HL-60 (cell line): ENCODE results near the gene LRP1B.

Experiments used
- DNase-seq, 2 experiments: peaks; one replicate each; pipeline ENCODE4 v3.0.0-alpha.2; 2010 to 2020; ENCODE audit warnings: low read depth in 1 of 2, low spot score in 1 of 2
- H3K27ac ChIP-seq: fragments of 250-450 bp; sonication (Bioruptor Pico); replicated peaks from 2 replicates; pipeline ENCODE4 v1.5.1; 2020; ENCODE audit warnings: mild to moderate bottlenecking, moderate library complexity
- H3K27me3 ChIP-seq: fragments of 250-450 bp; sonication (Bioruptor Pico); 2 replicates; pipeline ENCODE4 v1.5.1; 2021; ENCODE audit warnings: mild to moderate bottlenecking, moderate library complexity; ENCODE audit not compliant: insufficient read depth, poor library complexity, severe bottlenecking
- H3K4me3 ChIP-seq: replicated peaks from 2 replicates; pipeline ENCODE4 v1.5.1; 2011; ENCODE audit warnings: mild to moderate bottlenecking, control low read depth, low read length; ENCODE audit not compliant: insufficient read depth
- GABPA ChIP-seq: IDR thresholded peaks from 2 replicates; pipeline ENCODE4 v1.6.1; 2012; ENCODE audit warnings: low read depth
- POLR2AphosphoS5 ChIP-seq: IDR thresholded peaks from 2 replicates; pipeline ENCODE4 v1.6.1; 2012; ENCODE audit warnings: low read depth
- SPI1 ChIP-seq: IDR thresholded peaks from 2 replicates; pipeline ENCODE4 v1.6.1; 2012; ENCODE audit warnings: low read depth, mild to moderate bottlenecking, borderline replicate concordance
- TF ChIP-seq, protein P1 (sequence below): IDR thresholded peaks from 2 replicates; pipeline ENCODE4 v1.6.1; 2012; ENCODE audit warnings: low read depth; ENCODE audit not compliant: insufficient replicate concordance
- TF ChIP-seq, protein P2 (sequence below): IDR thresholded peaks from one replicate; pipeline ENCODE4 v1.5.1; 2011; ENCODE audit warnings: low read length, control low read depth, inconsistent platforms; ENCODE audit not compliant: insufficient read depth

The LRP1B gene

DNA sequence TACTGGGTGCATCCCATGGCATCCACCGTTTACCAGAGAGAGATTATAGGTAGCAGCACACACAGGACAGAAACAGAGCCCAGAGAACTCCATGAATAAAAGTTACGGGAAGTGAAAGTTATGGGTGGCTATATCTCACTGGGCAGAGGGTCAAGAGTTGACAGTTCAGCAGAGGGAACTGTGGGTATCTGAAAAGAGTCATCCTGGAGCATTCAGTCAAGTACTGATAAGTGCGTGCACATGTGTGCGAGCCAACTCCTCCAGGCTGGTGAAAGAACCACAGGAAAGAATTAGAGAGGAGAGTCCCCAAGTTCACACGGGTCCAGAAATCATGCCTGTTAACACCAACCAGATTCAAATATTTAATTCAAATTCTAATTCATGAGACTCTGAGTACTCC lies 1588.2 kb downstream of the LRP1B start:
- TF ChIP-seq, protein P1, sequence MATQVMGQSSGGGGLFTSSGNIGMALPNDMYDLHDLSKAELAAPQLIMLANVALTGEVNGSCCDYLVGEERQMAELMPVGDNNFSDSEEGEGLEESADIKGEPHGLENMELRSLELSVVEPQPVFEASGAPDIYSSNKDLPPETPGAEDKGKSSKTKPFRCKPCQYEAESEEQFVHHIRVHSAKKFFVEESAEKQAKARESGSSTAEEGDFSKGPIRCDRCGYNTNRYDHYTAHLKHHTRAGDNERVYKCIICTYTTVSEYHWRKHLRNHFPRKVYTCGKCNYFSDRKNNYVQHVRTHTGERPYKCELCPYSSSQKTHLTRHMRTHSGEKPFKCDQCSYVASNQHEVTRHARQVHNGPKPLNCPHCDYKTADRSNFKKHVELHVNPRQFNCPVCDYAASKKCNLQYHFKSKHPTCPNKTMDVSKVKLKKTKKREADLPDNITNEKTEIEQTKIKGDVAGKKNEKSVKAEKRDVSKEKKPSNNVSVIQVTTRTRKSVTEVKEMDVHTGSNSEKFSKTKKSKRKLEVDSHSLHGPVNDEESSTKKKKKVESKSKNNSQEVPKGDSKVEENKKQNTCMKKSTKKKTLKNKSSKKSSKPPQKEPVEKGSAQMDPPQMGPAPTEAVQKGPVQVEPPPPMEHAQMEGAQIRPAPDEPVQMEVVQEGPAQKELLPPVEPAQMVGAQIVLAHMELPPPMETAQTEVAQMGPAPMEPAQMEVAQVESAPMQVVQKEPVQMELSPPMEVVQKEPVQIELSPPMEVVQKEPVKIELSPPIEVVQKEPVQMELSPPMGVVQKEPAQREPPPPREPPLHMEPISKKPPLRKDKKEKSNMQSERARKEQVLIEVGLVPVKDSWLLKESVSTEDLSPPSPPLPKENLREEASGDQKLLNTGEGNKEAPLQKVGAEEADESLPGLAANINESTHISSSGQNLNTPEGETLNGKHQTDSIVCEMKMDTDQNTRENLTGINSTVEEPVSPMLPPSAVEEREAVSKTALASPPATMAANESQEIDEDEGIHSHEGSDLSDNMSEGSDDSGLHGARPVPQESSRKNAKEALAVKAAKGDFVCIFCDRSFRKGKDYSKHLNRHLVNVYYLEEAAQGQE, result no peak
- TF ChIP-seq POLR2AphosphoS5 (no peak), SPI1 (no peak), GABPA (no peak)
- TF ChIP-seq, protein P2, sequence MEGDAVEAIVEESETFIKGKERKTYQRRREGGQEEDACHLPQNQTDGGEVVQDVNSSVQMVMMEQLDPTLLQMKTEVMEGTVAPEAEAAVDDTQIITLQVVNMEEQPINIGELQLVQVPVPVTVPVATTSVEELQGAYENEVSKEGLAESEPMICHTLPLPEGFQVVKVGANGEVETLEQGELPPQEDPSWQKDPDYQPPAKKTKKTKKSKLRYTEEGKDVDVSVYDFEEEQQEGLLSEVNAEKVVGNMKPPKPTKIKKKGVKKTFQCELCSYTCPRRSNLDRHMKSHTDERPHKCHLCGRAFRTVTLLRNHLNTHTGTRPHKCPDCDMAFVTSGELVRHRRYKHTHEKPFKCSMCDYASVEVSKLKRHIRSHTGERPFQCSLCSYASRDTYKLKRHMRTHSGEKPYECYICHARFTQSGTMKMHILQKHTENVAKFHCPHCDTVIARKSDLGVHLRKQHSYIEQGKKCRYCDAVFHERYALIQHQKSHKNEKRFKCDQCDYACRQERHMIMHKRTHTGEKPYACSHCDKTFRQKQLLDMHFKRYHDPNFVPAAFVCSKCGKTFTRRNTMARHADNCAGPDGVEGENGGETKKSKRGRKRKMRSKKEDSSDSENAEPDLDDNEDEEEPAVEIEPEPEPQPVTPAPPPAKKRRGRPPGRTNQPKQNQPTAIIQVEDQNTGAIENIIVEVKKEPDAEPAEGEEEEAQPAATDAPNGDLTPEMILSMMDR, result no peak
- DNase-seq, result no peak
- H3K27ac ChIP-seq, result no peak overlapping the region

DNA sequence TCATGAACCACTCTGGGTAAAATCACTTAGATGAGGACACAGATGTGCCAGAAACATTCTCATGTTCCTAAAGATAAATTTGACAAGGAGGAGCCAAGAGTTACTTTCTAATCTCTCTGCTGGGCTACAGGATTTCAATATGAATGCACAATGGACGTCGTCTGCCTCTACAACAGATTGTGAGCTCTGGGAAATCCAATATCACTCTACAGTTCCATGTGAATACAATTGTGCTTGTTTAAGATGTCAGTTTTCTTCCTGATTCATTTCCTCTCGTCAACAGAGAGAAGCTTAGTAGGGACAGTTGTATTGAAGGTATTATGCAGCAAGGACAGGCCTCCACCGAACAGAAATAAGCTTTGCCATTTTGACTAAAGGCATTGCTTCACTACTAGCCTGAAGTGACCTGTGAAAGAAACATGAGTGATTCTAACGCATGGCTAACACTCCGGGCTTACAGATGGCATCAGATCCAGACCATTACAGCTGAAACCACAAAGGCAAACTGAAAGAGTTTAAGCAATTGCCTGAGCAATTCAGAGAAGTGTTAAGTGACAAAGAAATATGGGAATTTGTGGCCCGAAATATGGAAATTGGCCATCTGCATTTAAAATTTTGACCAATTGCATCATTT lies 1591.5 kb downstream of the LRP1B start:
- Histone ChIP-seq H3K27ac (no peak overlapping the region), H3K27me3 (no peaks in the 10 kb centered on the region), H3K4me3 (no peak overlapping the region)
- DNase-seq, result no peak
- TF ChIP-seq POLR2AphosphoS5, result no peak
- TF ChIP-seq, protein P1, result no peak
- TF ChIP-seq, protein P2, result no peak
- TF ChIP-seq GABPA, result no peak

More for the DNA sequence above, 1588.2 kb downstream of the LRP1B start:
- Histone ChIP-seq H3K4me3 (no peak overlapping the region), H3K27me3 (no peaks in the 10 kb centered on the region)

DNA sequence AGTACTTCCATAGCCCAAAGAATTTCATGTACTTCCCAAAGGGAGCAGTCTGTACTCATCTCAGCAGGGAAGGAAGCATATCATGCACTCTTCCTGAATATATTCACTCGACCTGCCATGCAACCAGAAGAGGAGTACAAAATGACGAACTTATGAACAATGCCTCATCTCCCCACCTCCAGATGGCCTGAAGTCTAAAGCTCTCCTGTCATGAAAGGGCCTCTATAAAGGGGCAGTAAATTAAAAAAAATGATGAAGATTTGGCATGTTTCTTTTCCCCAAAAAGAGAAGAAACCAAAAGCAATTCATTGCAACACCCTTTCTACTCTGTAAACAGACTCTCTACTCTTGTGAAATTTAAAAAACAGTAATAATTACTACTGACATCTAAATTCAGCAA lies 1601.1 kb downstream of the LRP1B start:
- DNase-seq, result no peak
- TF ChIP-seq SPI1 (no peak), GABPA (no peak), POLR2AphosphoS5 (no peak)
- TF ChIP-seq, protein P2, result no peak
- TF ChIP-seq, protein P1, result no peak
- no peak overlapping the region for H3K4me3 ChIP-seq

More for the DNA sequence above, 1601.1 kb downstream of the LRP1B start:
- Histone ChIP-seq H3K27me3 (no peaks in the 10 kb centered on the region), H3K27ac (no peak overlapping the region)
